ENCODE data around the gene TBC1D32.
"Not testable (repeated sequence)": the region's sequence is repeated elsewhere in the genome, so short reads cannot be mapped to it uniquely, and the experiment has no call there.

- not testable (repeated sequence) for TF ChIP-seq CTCF (conservative IDR thresholded peaks at IDR 0.05 in 1 of 2, IDR thresholded peaks at IDR 0.05 in 1 of 2; ENCODE audit: extremely low read depth in 1 of 2, insufficient read depth in 1 of 2, low read depth in 1 of 2, low read length in 2 of 2); EZH2 (IDR thresholded peaks at IDR 0.05; ENCODE audit: borderline replicate concordance, low read length)
These were observed 586 bp downstream of the TBC1D32 start for GRCh38 chr6:121333694-121334093.
